ENCODE data around the gene RINL.
"Not testable (repeated sequence)": the region's sequence is repeated elsewhere in the genome, so short reads cannot be mapped to it uniquely, and the experiment has no call there.

DNA sequence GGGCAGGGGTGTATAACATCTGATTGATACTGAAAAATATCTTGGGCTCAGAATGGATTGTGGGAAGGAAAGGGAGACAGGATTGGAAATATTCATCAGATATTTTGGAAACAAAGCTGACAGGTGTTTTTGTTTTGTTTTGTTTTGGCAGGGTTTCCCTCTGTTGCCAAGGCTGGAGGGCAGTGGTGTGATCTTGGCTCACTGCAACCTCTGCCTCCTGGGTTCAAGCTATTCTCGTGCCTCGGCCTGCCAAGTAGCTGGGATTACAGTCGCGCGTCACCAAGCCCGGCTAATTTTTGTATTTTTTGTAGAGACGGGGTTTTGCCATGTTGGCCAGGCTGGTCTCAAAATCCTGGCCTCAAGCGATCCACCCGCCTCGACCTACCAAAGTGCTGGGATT, 4.7 kb downstream of the RINL start:
- TF ChIP-seq, protein P1, sequence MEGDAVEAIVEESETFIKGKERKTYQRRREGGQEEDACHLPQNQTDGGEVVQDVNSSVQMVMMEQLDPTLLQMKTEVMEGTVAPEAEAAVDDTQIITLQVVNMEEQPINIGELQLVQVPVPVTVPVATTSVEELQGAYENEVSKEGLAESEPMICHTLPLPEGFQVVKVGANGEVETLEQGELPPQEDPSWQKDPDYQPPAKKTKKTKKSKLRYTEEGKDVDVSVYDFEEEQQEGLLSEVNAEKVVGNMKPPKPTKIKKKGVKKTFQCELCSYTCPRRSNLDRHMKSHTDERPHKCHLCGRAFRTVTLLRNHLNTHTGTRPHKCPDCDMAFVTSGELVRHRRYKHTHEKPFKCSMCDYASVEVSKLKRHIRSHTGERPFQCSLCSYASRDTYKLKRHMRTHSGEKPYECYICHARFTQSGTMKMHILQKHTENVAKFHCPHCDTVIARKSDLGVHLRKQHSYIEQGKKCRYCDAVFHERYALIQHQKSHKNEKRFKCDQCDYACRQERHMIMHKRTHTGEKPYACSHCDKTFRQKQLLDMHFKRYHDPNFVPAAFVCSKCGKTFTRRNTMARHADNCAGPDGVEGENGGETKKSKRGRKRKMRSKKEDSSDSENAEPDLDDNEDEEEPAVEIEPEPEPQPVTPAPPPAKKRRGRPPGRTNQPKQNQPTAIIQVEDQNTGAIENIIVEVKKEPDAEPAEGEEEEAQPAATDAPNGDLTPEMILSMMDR (conservative IDR thresholded peaks at IDR 0.05; ENCODE audit: low read length): not testable (repeated sequence)
- TF ChIP-seq EZH2phosphoT487 (IDR thresholded peaks at IDR 0.05; ENCODE audit: borderline replicate concordance): not testable (repeated sequence)

Measured in Loucy (cell line).